H1 (cell line): ENCODE results near the gene FKBP8.
"Not testable (repeated sequence)": the region's sequence is repeated elsewhere in the genome, so short reads cannot be mapped to it uniquely, and the experiment has no call there.

Experiments
- CTCF ChIP-seq, 3 experiments: IDR thresholded peaks; 1 replicate in 2 of 3; 2 replicates in 1 of 3; pipeline versions ENCODE4 v1.5.1 to v1.6.1; 2011; ENCODE audit warnings: low read length in 3 of 3, mild to moderate bottlenecking in 3 of 3, inconsistent platforms in 2 of 3, low read depth in 1 of 3, moderate library complexity in 1 of 3; ENCODE audit not compliant: insufficient read depth in 1 of 3; ENCODE audit errors: control extremely low read depth in 1 of 3
- EP300 ChIP-seq, 2 experiments: IDR thresholded peaks; 1 replicate in 1 of 2; 2 replicates in 1 of 2; pipeline ENCODE4 v1.6.1; 2011 to 2012; ENCODE audit warnings: low read depth in 2 of 2, low read length in 2 of 2, mild to moderate bottlenecking in 2 of 2, borderline replicate concordance in 1 of 2, inconsistent platforms in 1 of 2, moderate library complexity in 1 of 2
- MAFK ChIP-seq: IDR thresholded peaks from 2 replicates; pipeline ENCODE4 v1.6.1; 2012; ENCODE audit warnings: low read depth, mild to moderate bottlenecking, improper control_type of control experiment, low read length
- MAX ChIP-seq: IDR thresholded peaks from 2 replicates; pipeline ENCODE4 v1.6.1; 2012; ENCODE audit warnings: inconsistent platforms
- POLR2A ChIP-seq, 2 experiments: IDR thresholded peaks; 1 replicate in 1 of 2; 2 replicates in 1 of 2; pipeline ENCODE4 v1.6.1; 2011; ENCODE audit warnings: low read depth in 2 of 2, low read length in 2 of 2, mild to moderate bottlenecking in 2 of 2; ENCODE audit errors: control extremely low read depth in 1 of 2
- POLR2AphosphoS5 ChIP-seq: IDR thresholded peaks from 2 replicates; pipeline ENCODE4 v1.6.1; 2011; ENCODE audit warnings: low read depth, low read length
- SIN3A ChIP-seq, 2 experiments: IDR thresholded peaks in 1 of 2; conservative IDR thresholded peaks in 1 of 2; 2 replicates each; pipeline ENCODE4 v1.6.1; 2011 to 2012; ENCODE audit warnings: low read length in 2 of 2, improper control_type of control experiment in 1 of 2, low read depth in 1 of 2, mild to moderate bottlenecking in 1 of 2
- USF2 ChIP-seq: IDR thresholded peaks from 2 replicates; pipeline ENCODE4 v1.6.1; 2011; ENCODE audit warnings: low read length, improper control_type of control experiment

- not testable (repeated sequence) for TF ChIP-seq EP300 (IDR thresholded peaks at IDR 0.05; ENCODE audit: borderline replicate concordance in 1 of 2, low read depth in 2 of 2, low read length in 2 of 2); POLR2A (IDR thresholded peaks at IDR 0.05; ENCODE audit: control extremely low read depth in 1 of 2, low read depth in 2 of 2, low read length in 2 of 2); CTCF (IDR thresholded peaks at IDR 0.05; ENCODE audit: control extremely low read depth in 1 of 3, insufficient read depth in 1 of 3, low read depth in 1 of 3, low read length in 3 of 3); MAFK; SIN3A (conservative IDR thresholded peaks at IDR 0.05 in 1 of 2, IDR thresholded peaks at IDR 0.05 in 1 of 2; ENCODE audit: low read depth in 1 of 2, low read length in 2 of 2); POLR2AphosphoS5; USF2; MAX
Observed at GRCh38 chr19:18522862-18523440, 20.4 kb downstream of the FKBP8 start.
